Measurements from ENCODE around the gene STK36.

The STK36 gene

GRCh38 chr2:218671654-218672566, at the start of gene STK36, which contains the start of gene RNF25:
STK36 (plus strand) TSS chr2:218672086; CDS start chr2:218672830, 744 bp downstream.
RNF25 (minus strand) TSS chr2:218672002; CDS start chr2:218671970, 32 bp downstream.
- peak; percentile 94 for DNase-seq (ENCODE audit: low spot score)

GRCh38 chr2:218622606-218623365, 49.1 kb upstream of the STK36 start:
- DNase-seq (ENCODE audit: low spot score): no peak

- DNase-seq (ENCODE audit: low spot score): no peak
Measured at GRCh38 chr2:218623366-218623705, 48.5 kb upstream of the STK36 start.

GRCh38 chr2:218626369-218626768, 45.5 kb upstream of the STK36 start:
- DNase-seq (ENCODE audit: low spot score): no peak

- DNase-seq (ENCODE audit: low spot score): no peak
Measured at GRCh38 chr2:218627939-218628338, 43.9 kb upstream of the STK36 start.

GRCh38 chr2:218631837-218632236, 40.0 kb upstream of the STK36 start:
- no peak for DNase-seq (ENCODE audit: low spot score)

GRCh38 chr2:218635719-218636118, 36.2 kb upstream of the STK36 start:
- DNase-seq (ENCODE audit: low spot score): no peak

GRCh38 chr2:218638372-218638771, 33.5 kb upstream of the STK36 start:
- DNase-seq (ENCODE audit: low spot score): no peak

- DNase-seq (ENCODE audit: low spot score): no peak
Measured at GRCh38 chr2:218642121-218642656, 29.7 kb upstream of the STK36 start.

GRCh38 chr2:218642786-218643185, 29.1 kb upstream of the STK36 start:
- DNase-seq (ENCODE audit: low spot score): no peak

GRCh38 chr2:218643751-218644310, 28.1 kb upstream of the STK36 start:
- DNase-seq (ENCODE audit: low spot score): no peak

- DNase-seq (ENCODE audit: low spot score): no peak
Measured at GRCh38 chr2:218644721-218645120, 27.2 kb upstream of the STK36 start.

GRCh38 chr2:218645126-218645525, 26.8 kb upstream of the STK36 start:
- DNase-seq (ENCODE audit: low spot score): peak; percentile 27

- peak; percentile 66 for DNase-seq (ENCODE audit: low spot score)
Measured at GRCh38 chr2:218648088-218648786, 23.6 kb upstream of the STK36 start.

GRCh38 chr2:218648787-218649100, 23.1 kb upstream of the STK36 start:
- DNase-seq (ENCODE audit: low spot score): no peak

GRCh38 chr2:218655751-218656150, 16.1 kb upstream of the STK36 start:
- DNase-seq (ENCODE audit: low spot score): no peak

GRCh38 chr2:218658671-218659257, 13.1 kb upstream of the STK36 start:
- peak; percentile 55 for DNase-seq (ENCODE audit: low spot score)

GRCh38 chr2:218659258-218659987, 12.5 kb upstream of the STK36 start, which contains the start of the genes BCS1L and ZNF142:
BCS1L (plus strand) TSS chr2:218659683; CDS start chr2:218660988, 1,305 bp downstream.
ZNF142 (minus strand) TSS chr2:218659623; CDS start chr2:218656429, 3,194 bp downstream.
- DNase-seq (ENCODE audit: low spot score): peak; percentile 89

GRCh38 chr2:218659988-218660358, 11.9 kb upstream of the STK36 start:
- DNase-seq (ENCODE audit: low spot score): no peak

- no peak for DNase-seq (ENCODE audit: low spot score)
Measured at GRCh38 chr2:218662377-218662776, 9.5 kb upstream of the STK36 start.

GRCh38 chr2:218662827-218663226, 9.1 kb upstream of the STK36 start:
- DNase-seq (ENCODE audit: low spot score): no peak

All from AG08396 (cell line).